K562 (cell line): Measurements from ENCODE around the gene ILKAP. TPM values are rescaled to one million over a fixed set of nuclear protein-coding genes. Genes with fewer than 3 reads are reported as not detected.

Experiments
- ATAC-seq: fragments of 200-7000 bp; cut with Tn5 transposase; 3 replicates; pipeline ENCODE4 v1.9.1; 2020; ENCODE audit warnings: moderate library complexity
- BruUV-seq: library from RNA; stranded (reverse); fragments of 400-500 nt; replicated peaks from 2 replicates; lab custom pipeline; 2021; lab: Mats Ljungman, UMichigan
- CTCF ChIA-PET: fragments of 300-600 bp; formaldehyde crosslinking; extraction: SDS; loops from one replicate; lab custom pipeline; 2021; ENCODE audit warnings: low intra/inter-chr PET ratio; lab: Yijun Ruan, JAX
- POLR2A ChIA-PET: fragments of 300-600, 350-650 bp; sonication (Branson Sonifier 250); formaldehyde crosslinking; extraction: SDS; loops from one replicate; lab custom pipeline; 2021; ENCODE audit warnings: antibody characterized with exemption, inconsistent platforms; lab: Yijun Ruan, JAX
- DNase-seq, 4 experiments: peaks; one replicate each; pipeline versions ENCODE4 v3.0.0 to v3.0.0-alpha.2; 2011 to 2018; ENCODE audit warnings: low spot score in 3 of 4, mixed read lengths in 3 of 4; ENCODE audit errors: extremely low read depth in 1 of 4
- FAIRE-seq: peaks from 2 replicates; lab custom pipeline; 2011; peaks lifted over from hg19 to GRCh38; lab: Jason Lieb, UNC
- H2AFZ ChIP-seq: 2 replicates; pipeline ENCODE4 v1.6.0; 2011; ENCODE audit warnings: low read depth, low read length, control low read depth, inconsistent platforms
- H3K27ac ChIP-seq: fragments of 200-600 bp; 3 replicates; pipeline ENCODE4 v1.8.0; 2011; ENCODE audit warnings: low read depth, mild to moderate bottlenecking, control low read depth, inconsistent platforms, low read length, moderate library complexity, mixed read lengths; ENCODE audit errors: extremely low read depth
- H3K27me3 ChIP-seq, 2 experiments: fragments of 300-600 bp in 1 of 2; 2 replicates in 1 of 2; 3 replicates in 1 of 2; pipeline versions ENCODE4 v1.6.0 to v1.8.0; 2011; ENCODE audit warnings: inconsistent platforms in 2 of 2, low read length in 2 of 2, mild to moderate bottlenecking in 1 of 2, mixed read lengths in 1 of 2, moderate library complexity in 1 of 2; ENCODE audit not compliant: control insufficient read depth in 2 of 2, insufficient read depth in 2 of 2
- H3K36me3 ChIP-seq: fragments of 300-600 bp; 3 replicates; pipeline ENCODE4 v1.8.0; 2011; ENCODE audit warnings: mild to moderate bottlenecking, low read length, inconsistent platforms; ENCODE audit not compliant: control insufficient read depth, insufficient read depth
- H3K4me1 ChIP-seq, 2 experiments: fragments of 200-600 bp in 1 of 2; replicated peaks in 1 of 2; 2 replicates in 1 of 2; 3 replicates in 1 of 2; pipeline versions ENCODE4 v1.5.1 to v1.8.0; 2011; ENCODE audit warnings: inconsistent platforms in 2 of 2, low read length in 2 of 2, mild to moderate bottlenecking in 1 of 2, mixed read lengths in 1 of 2, moderate library complexity in 1 of 2; ENCODE audit not compliant: control insufficient read depth in 2 of 2, insufficient read depth in 2 of 2
- H3K4me2 ChIP-seq: 2 replicates; pipeline ENCODE4 v1.6.1; 2011; ENCODE audit warnings: low read length, control low read depth, inconsistent platforms, mixed read lengths; ENCODE audit not compliant: insufficient read depth
- H3K4me3 ChIP-seq: fragments of 200-600 bp; sonication (generic), shearing (Covaris generic); 2 replicates; pipeline ENCODE4 v1.5.1; 2016; ENCODE audit warnings: control low read depth, inconsistent platforms
- H3K79me2 ChIP-seq: fragments of 200-600 bp; 3 replicates; pipeline ENCODE4 v1.8.0; 2011; ENCODE audit warnings: low read length, inconsistent platforms; ENCODE audit not compliant: control insufficient read depth, insufficient read depth
- H3K9ac ChIP-seq, 2 experiments: 2 replicates each; pipeline versions ENCODE4 v1.6.0 to v1.6.1; 2011; ENCODE audit warnings: low read depth in 2 of 2, low read length in 2 of 2, control low read depth in 1 of 2, inconsistent platforms in 1 of 2, mild to moderate bottlenecking in 1 of 2, mixed read lengths in 1 of 2; ENCODE audit not compliant: insufficient read depth in 1 of 2
- H3K9me1 ChIP-seq: one replicate; pipeline ENCODE4 v1.6.0; 2011; ENCODE audit warnings: inconsistent platforms, mild to moderate bottlenecking, low read length, moderate library complexity; ENCODE audit not compliant: control insufficient read depth, insufficient read depth
- H3K9me3 ChIP-seq: replicated peaks from 2 replicates; pipeline ENCODE4 v1.5.1; 2011; ENCODE audit warnings: low read depth, low read length, inconsistent platforms; ENCODE audit not compliant: control insufficient read depth, insufficient read depth
- H4K20me1 ChIP-seq: replicated peaks from 2 replicates; pipeline ENCODE4 v1.6.1; 2011; ENCODE audit warnings: low read length, inconsistent platforms, mixed read lengths; ENCODE audit not compliant: control insufficient read depth, insufficient read depth
- DMBX1 ChIP-seq: fragments of 250-450 bp; sonication (Bioruptor Pico); IDR thresholded peaks from 2 replicates; pipeline ENCODE4 v1.8.0; 2022; ENCODE audit warnings: inconsistent platforms, mild to moderate bottlenecking, moderate library complexity, borderline replicate concordance
- KLF1 ChIP-seq: fragments of 450-650 bp; IDR thresholded peaks from 2 replicates; pipeline ENCODE4 v1.6.1; 2016; ENCODE audit warnings: missing genetic modification characterization, missing compliant biosample characterization
- PHTF2 ChIP-seq: fragments of 250-450 bp; sonication (Bioruptor Pico); IDR thresholded peaks from 2 replicates; pipeline ENCODE4 v1.5.0; 2021; ENCODE audit warnings: mild to moderate bottlenecking
- RFX7 ChIP-seq: fragments of 250-450 bp; sonication (Bioruptor Pico); IDR thresholded peaks from 2 replicates; pipeline ENCODE4 v1.5.1; 2021; ENCODE audit warnings: mild to moderate bottlenecking
- TAF9B ChIP-seq: fragments of 450-650 bp; IDR thresholded peaks from 2 replicates; pipeline ENCODE4 v1.6.1; 2018; ENCODE audit warnings: mild to moderate bottlenecking; ENCODE audit not compliant: partially characterized antibody
- ZFPM2 ChIP-seq: fragments of 250-450 bp; sonication (Bioruptor Pico); IDR thresholded peaks from 2 replicates; pipeline ENCODE4 v1.5.1; 2022; ENCODE audit warnings: mild to moderate bottlenecking
- ZNF764 ChIP-seq: fragments of 250-450 bp; sonication (Bioruptor Pico); IDR thresholded peaks from 2 replicates; pipeline ENCODE4 v1.4.0; 2020; ENCODE audit warnings: low read depth, mild to moderate bottlenecking, moderate library complexity
- WGBS: fragments of 100-300 bp; shearing (Covaris generic); methylation state at CpG from one replicate; pipeline ENCODE4 v1.1.6; 2016; ENCODE audit warnings: low coverage, mixed read lengths; ENCODE audit not compliant: insufficient coverage; ENCODE audit errors: missing lambda C conversion rate; 5-methylcytosine and 5-hydroxymethylcytosine counted together
- in situ Hi-C: fragments of 300-500 bp; cut with MboI; formaldehyde crosslinking; loops from 4 replicates; pipeline ENCODE4 v1.15.0; 2018; ENCODE audit warnings: inconsistent platforms, mixed read lengths
- intact Hi-C: fragments of 100-400 bp; cut with micrococcal nuclease; formaldehyde crosslinking; loops from 2 replicates; pipeline ENCODE4 v1.14.2; 2022
- polyA plus RNA-seq, 8 experiments: library from polyadenylated mRNA; depleted of rRNA in 4 of 8; stranded (reverse) in 5 of 8; unstranded in 3 of 8; fragments of >200 nt; fragmentation: Nextera tagmentation in 2 of 8; fragmentation: Illumina TruSeq in 1 of 8; extraction: Ambion mirVana in 2 of 8; extraction: Trizol in 1 of 8; gene quantifications; 2 replicates each; pipeline versions ENCODE4 v1.2.1 to v1.2.3, GENCODE V29; 2011 to 2014; ENCODE audit warnings: inconsistent platforms in 1 of 8, missing spikeins in 1 of 8
- total RNA-seq, 7 experiments: library from RNA; depleted of rRNA in 6 of 7; stranded (reverse); fragments of >200 nt in 6 of 7; fragmentation: Illumina TruSeq in 2 of 7; extraction: Trizol in 2 of 7; gene quantifications; 2 replicates each; pipeline versions ENCODE4 v1.2.1 to v1.2.3, GENCODE V29; 2011 to 2021; ENCODE audit warnings: low replicate concordance in 1 of 7

The ILKAP gene
- total and polyA plus RNA-seq, 9 of the 15 experiments (the other 6 are each of a cell fraction or from before 2014, with no cell fraction given) = 3.1 to 43.9 (median 20.7) TPM

DNA sequence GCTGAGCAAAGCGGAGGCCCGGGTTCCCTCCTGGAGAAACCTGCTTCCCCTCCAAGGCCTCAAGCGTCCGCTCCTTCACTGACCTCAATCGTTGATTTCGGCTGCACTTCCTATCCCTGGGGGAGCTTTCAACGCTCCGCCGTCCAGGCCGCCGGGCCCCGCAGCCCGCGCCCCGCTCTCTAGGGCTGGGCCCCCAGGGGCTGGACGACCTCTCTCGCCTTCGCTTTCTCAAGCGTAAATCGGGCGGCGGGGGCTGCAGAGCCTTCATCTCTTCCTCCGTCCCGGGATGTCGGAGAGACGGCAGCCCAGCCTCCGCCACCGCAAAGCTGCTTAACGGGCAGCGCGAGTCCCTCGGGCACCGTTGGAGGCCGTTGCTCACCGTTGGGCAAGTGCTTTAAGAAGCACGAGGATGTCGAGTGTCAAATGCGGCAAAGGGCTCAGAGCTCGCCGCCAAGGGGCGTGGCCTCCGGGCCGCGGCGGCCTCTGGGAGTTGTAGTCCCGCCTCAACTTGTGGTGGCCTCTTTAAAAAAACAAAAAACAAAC lies 27.8 kb upstream of the ILKAP start (continued):
- TF ChIP-seq RFX7 (CRISPR knock-in tag) (no peak), KLF1 (no peak)

DNA sequence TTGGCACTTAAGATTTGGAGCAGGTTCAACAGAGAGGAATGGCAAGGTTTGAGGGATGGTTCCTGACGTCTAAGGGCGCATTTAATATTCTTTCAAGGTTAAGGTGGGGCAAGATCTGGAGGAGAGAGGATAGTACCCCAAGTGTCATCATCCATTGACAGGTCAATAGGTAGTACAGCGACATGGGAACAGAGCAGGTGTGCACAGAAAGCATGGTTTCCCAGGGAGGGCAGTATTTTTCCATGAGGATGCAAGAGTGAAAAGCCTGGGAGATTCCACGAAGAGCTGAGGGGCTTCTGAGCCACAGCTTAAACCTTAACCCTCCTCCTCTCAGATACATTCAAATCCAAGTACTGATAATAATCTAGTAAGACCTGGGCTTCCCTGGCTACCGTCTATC lies 27.2 kb upstream of the ILKAP start:
- peak overlapping the region; percentile 60 for H3K4me3 ChIP-seq
- ATAC-seq (no peak), DNase-seq (no peak), FAIRE-seq (no peak)
- BruUV-seq = no TSS peak
- in situ Hi-C loops = no loop called here
- intact Hi-C loops = no loop called here
- peaks cover 22% of the 10 kb centered on the region for H3K79me2 ChIP-seq
- peaks cover 12 to 21% of the 10 kb centered on the region in 2 experiments; a peak in 4 of 5 replicates for H3K4me1 ChIP-seq
- peak overlapping the region; percentile 91 for H2AFZ ChIP-seq
- peaks cover 22% of the 10 kb centered on the region; the same call in 1 of the 3 replicates for H3K36me3 ChIP-seq
- TF ChIP-seq DMBX1 (no peak), PHTF2 (CRISPR knock-in tag) (no peak), ZFPM2 (CRISPR knock-in tag) (no peak), ZNF764 (no peak), TAF9B (no peak)
- ChIA-PET POLR2A (interaction anchor here (1.3 kb wide), 1 partner anchor 10 kb away, joined by 6 read pairs; no protein-coding TSS in a partner anchor), CTCF (no interaction called here)
- peak overlapping the region; percentile 82 for H3K4me2 ChIP-seq
- H3K9me3 ChIP-seq = no peaks in the 10 kb centered on the region
- no peak overlapping the region for H3K27ac ChIP-seq
- 36% methylated on average over 5 of the region's 5 CpGs for WGBS
- no peaks in the 10 kb centered on the region for H4K20me1 ChIP-seq
- no peaks in the 10 kb centered on the region for H3K27me3 ChIP-seq
- H3K9me1 ChIP-seq = no peaks in the 10 kb centered on the region
- peak overlapping the region; percentile 44 to 92 for H3K9ac ChIP-seq
